ENCODE measurements around the gene RTN1.

DNA sequence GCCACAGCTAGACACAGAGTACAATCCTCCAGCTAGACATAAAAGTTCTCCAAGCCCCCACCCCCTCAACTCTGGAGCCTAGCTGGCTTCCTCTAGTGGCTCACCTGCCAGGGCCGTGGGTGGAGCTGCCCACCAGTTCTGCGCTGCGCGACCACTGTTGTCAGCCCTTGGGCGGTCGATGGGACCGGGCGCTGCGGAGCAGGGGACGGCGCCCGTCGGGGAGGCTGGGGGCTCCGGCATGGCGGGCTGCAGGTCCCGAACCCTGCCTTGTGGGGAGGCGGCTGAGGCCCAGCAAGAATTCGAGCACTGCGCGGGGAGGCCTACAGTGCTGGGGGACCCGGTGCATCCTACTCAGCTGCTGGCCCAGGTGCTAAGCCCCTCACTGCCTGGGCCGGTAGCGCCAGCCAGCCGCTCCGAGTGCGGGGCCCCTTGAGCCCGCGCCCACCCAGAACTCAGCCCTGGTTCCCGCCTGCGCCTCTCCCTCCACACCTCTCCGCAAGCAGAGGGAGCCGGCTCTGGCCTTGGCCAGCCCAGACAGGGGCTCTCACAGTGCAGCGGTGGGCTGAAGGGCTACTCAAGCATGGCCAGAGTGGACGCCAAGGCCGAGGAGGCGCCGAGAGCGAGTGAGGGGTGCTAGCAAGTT, 51.0 kb downstream of the RTN1 start:
- TF ChIP-seq, protein P1, sequence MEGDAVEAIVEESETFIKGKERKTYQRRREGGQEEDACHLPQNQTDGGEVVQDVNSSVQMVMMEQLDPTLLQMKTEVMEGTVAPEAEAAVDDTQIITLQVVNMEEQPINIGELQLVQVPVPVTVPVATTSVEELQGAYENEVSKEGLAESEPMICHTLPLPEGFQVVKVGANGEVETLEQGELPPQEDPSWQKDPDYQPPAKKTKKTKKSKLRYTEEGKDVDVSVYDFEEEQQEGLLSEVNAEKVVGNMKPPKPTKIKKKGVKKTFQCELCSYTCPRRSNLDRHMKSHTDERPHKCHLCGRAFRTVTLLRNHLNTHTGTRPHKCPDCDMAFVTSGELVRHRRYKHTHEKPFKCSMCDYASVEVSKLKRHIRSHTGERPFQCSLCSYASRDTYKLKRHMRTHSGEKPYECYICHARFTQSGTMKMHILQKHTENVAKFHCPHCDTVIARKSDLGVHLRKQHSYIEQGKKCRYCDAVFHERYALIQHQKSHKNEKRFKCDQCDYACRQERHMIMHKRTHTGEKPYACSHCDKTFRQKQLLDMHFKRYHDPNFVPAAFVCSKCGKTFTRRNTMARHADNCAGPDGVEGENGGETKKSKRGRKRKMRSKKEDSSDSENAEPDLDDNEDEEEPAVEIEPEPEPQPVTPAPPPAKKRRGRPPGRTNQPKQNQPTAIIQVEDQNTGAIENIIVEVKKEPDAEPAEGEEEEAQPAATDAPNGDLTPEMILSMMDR (IDR thresholded peaks at IDR 0.05): no peak
- no peak for TF ChIP-seq POLR2A (IDR thresholded peaks at IDR 0.05; ENCODE audit: low read depth)
